Sciatic nerve (tissue), 2 donors: ENCODE results near the gene BBLN. TPM values are rescaled to one million over a fixed set of nuclear protein-coding genes. Genes with fewer than 3 reads are reported as not detected.

Experiments used
- ATAC-seq: fragments of 200-7000 bp; cut with Tn5 transposase; one replicate; pipeline ENCODE4 v1.9.1; 2020; ENCODE audit warnings: mild to moderate bottlenecking, moderate library complexity
- DNase-seq: peaks from one replicate; pipeline ENCODE4 v3.0.0-alpha.2; 2020; ENCODE audit warnings: low spot score
- intact Hi-C: fragments of 100-400 bp; cut with DNase I; formaldehyde crosslinking; loops from one replicate; pipeline ENCODE4 v1.14.2; 2022
- total RNA-seq: library from RNA; stranded (reverse); fragmentation: NEBNext Ultra II Directional; extraction: Animal tissue kit (Norgen Biotek cat#: 25700); gene quantifications from one replicate; pipeline ENCODE4 v1.2.1, GENCODE V29; 2021
- donor health status: DM: no; HTN: no; CAD: no.
- donor health status: DM: no; HTN: no; CAD: no.

The BBLN gene
- total RNA-seq, 1 donor from 2014 or later, result 42.1 TPM

- intact Hi-C loops, result no loop called here
- ATAC-seq (no peak), DNase-seq (no peak)
These were observed 18.0 kb upstream of the BBLN start for GRCh38 chr9:128142061-128142460.

- ATAC-seq, result no peak
- intact Hi-C loops, result no loop called here
- no peak for DNase-seq
These were observed 17.5 kb upstream of the BBLN start for GRCh38 chr9:128142596-128142995.

- peak; percentile 8 for ATAC-seq
- DNase-seq, result no peak
These were observed 16.4 kb upstream of the BBLN start for GRCh38 chr9:128143525-128144238.

GRCh38 chr9:128144239-128145181 lies 15.6 kb upstream of the BBLN start:
- no peak for ATAC-seq
- DNase-seq, result no peak

More at GRCh38 chr9:128143525-128144238, 16.4 kb upstream of the BBLN start:
- intact Hi-C loops, result no loop called here

GRCh38 chr9:128145536-128145935 lies 14.5 kb upstream of the BBLN start:
- intact Hi-C loops, result no loop called here
- no peak for ATAC-seq

More at GRCh38 chr9:128144239-128145181, 15.6 kb upstream of the BBLN start:
- intact Hi-C loops, result no loop called here

GRCh38 chr9:128145951-128146351 lies 14.1 kb upstream of the BBLN start:
- intact Hi-C loops, result no loop called here
- DNase-seq (no peak), ATAC-seq (no peak)

More at GRCh38 chr9:128145536-128145935, 14.5 kb upstream of the BBLN start:
- no peak for DNase-seq

- DNase-seq (no peak), ATAC-seq (no peak)
- intact Hi-C loops, result no loop called here
These were observed 13.4 kb upstream of the BBLN start for GRCh38 chr9:128146591-128147120.

- no peak for ATAC-seq
- intact Hi-C loops, result no loop called here
- DNase-seq, result no peak
These were observed 11.5 kb upstream of the BBLN start for GRCh38 chr9:128148509-128149000.

- ATAC-seq (peak; percentile 29), DNase-seq (no peak)
- intact Hi-C loops, result no loop called here
These were observed 10.9 kb upstream of the BBLN start, which contains the start of gene LCN2 for GRCh38 chr9:128149001-128149701. Gene LCN2 (plus strand): TSS chr9:128149453. CDS start chr9:128149526, 73 bp downstream.

- ATAC-seq (no peak), DNase-seq (no peak)
- intact Hi-C loops, result no loop called here
These were observed 10.0 kb upstream of the BBLN start for GRCh38 chr9:128149951-128150593.

GRCh38 chr9:128150594-128151308 lies 9.3 kb upstream of the BBLN start:
- intact Hi-C loops, result no loop called here
- ATAC-seq (peak; percentile 15), DNase-seq (no peak)

- ATAC-seq (no peak), DNase-seq (no peak)
- intact Hi-C loops, result no loop called here
These were observed 8.5 kb upstream of the BBLN start for GRCh38 chr9:128151309-128152132.

GRCh38 chr9:128152133-128153059 lies 7.7 kb upstream of the BBLN start:
- no peak for ATAC-seq
- intact Hi-C loops, result no loop called here
- no peak for DNase-seq

- intact Hi-C loops, result no loop called here
- ATAC-seq (no peak), DNase-seq (no peak)
These were observed 6.8 kb upstream of the BBLN start for GRCh38 chr9:128153060-128153946.
